ENCODE data around the gene SPRTN. TPM values are rescaled to one million over a fixed set of nuclear protein-coding genes. Genes with fewer than 3 reads are reported as not detected.

SPRTN gene
- total RNA-seq, 1 donor from 2014 or later = 10.5 TPM

DNA sequence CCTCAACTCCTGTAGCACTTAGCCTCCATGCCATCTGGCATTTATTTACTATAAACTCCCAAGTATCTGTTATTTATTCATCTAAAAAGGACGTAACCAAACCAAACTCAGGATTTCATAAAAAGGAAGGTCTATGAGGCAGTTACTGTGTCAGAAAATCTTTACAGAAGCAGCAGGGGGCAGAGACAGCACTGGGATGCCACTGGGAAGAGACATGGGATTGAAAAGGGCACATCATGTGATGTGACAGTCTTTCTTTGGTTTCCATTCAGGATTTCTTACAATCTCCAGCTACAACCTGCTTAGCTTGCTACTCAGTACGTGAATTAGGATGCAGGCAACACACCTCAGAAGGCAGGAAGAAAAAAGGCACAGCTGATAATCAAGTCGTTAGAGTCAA, 31.2 kb downstream of the SPRTN start:
- ATAC-seq = no peak
- DNase-seq (ENCODE audit: low spot score) = no peak
- intact Hi-C loops (cut with DNase I) = no loop called here

DNA sequence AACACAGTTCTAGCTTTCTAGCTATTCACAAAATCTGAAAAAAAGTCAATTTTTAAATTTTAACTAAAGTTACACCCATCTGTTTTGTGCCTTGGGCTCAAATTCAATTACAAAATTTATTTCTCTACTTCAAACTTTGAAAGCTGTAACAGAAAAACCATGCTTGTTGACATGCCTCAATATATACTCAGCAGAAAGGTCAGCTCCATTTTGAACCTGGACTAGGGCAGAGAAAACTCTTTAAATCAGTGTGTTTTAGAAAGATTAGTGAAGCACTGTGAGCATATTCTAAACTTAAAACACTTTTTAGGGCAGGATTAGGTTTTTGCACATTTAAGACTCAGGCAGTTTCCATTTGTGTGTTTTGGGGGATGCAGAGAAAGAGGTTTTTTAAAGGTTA, 34.4 kb downstream of the SPRTN start:
- intact Hi-C loops (cut with DNase I) = no loop called here
- ATAC-seq (no peak), DNase-seq (ENCODE audit: low spot score) (no peak)

DNA sequence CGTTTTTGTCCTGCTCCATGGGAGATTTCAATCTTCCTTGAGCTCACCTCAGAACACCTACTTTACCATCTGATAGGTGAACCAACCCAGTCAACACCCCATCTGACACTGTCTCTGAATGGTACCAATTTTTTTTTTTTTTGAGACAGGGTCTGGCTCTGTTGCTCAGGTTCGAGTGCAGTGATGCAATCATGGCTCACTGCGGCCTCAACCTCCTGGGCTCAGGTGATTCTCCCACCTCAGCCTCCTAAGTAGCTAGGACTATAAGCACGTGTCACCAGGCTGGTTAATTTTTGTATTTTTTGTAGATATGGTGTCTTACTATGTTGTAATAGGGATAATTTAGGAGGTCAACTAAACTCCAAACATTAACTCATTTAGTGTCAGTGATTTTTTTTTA, 36.3 kb downstream of the SPRTN start:
- intact Hi-C loops (cut with DNase I) = no loop called here
- DNase-seq (ENCODE audit: low spot score) = no peak
- no peak for ATAC-seq

DNA sequence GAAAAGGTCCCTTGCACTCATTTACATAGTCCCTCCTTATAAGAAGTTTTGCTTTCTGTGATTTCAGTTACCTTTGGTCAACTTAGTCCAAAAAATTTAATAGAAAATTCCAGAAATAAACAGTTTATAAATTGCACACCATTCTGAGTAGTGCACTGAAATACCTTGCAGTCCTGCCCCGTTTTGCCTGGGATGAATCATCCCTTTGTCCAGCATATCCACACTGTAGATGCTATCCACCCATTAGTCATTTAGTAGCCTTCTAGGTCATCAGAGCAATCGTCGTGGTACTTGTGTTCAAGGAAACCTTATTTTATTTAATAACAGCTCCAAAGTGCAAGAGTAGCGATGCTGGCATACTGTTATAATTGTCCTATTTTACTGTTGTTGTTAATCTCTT, 38.0 kb downstream of the SPRTN start:
- no peak for DNase-seq (ENCODE audit: low spot score)
- no peak for ATAC-seq
- intact Hi-C loops (cut with DNase I) = no loop called here

DNA sequence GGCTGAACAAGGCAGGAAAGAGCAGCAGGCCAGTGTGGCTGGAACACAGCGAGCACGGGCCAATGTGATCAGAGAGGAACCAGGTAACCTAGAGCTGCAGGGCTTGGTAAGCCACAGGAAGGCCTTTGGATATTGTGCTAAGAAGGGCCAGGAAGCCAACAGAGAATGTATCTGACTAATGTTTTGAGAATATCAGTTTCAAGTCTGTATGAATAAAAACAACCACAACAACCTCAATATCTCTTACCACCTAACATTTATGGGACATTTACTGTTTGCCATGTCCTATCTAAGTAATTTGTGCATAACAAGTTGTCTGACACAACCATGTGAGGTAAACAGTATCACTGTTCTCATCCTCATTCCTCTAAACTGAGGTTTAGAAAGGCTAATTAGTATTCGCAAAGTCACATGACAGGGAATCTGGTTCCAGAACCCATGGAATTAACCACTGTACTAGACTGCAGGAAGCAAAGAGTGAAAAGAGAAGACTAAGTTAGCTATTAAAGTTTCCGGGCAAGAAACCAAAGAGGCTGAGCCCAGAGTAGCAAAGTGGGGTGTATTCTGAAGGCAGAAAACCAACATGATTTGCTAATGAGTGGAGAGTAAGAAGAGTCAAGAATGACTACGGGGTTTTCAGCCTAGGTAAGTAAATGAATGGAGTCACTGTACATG, 38.9 kb downstream of the SPRTN start:
- intact Hi-C loops (cut with DNase I) = no loop called here
- no peak for ATAC-seq
- DNase-seq (ENCODE audit: low spot score) = no peak

DNA sequence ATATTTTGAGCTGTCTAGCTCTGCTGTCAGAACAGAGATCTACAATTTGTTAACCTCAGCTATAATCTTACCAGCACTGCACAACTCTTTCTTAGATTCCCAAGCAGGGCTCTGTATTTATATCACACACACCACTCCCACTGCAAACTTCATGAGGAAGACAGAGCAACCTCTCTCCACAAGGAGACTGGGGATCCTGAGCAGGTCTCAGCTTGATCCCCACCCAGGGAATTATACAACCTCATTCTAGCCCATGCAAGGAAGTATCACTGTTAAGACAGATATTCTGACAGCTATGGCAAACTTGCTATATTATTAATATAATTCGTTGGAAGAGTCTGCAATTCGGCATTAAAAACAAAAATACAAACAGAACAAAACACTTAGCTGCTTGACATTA, 43.6 kb downstream of the SPRTN start:
- intact Hi-C loops (cut with DNase I) = no loop called here
- no peak for DNase-seq (ENCODE audit: low spot score)
- no peak for ATAC-seq

DNA sequence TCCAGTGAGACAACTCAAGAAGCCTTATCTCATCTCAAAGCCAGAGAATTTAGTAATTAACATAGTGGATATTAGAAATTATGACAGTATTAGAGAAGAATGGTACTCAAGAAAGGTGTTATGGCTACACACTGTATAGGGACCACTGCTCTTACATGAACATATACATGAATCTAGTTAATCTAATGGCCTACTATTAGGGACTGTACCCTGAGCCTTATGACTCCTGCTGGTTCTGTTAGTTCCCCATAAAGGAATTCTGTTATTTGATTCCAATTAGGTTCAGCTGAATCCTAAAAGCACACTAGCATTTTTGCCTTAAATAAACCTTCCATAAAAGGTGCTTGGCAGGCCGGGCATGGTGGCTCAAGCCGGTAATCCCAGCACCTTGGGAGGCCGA, 44.3 kb downstream of the SPRTN start:
- intact Hi-C loops (cut with DNase I) = no loop called here
- no peak for DNase-seq (ENCODE audit: low spot score)
- ATAC-seq = no peak

DNA sequence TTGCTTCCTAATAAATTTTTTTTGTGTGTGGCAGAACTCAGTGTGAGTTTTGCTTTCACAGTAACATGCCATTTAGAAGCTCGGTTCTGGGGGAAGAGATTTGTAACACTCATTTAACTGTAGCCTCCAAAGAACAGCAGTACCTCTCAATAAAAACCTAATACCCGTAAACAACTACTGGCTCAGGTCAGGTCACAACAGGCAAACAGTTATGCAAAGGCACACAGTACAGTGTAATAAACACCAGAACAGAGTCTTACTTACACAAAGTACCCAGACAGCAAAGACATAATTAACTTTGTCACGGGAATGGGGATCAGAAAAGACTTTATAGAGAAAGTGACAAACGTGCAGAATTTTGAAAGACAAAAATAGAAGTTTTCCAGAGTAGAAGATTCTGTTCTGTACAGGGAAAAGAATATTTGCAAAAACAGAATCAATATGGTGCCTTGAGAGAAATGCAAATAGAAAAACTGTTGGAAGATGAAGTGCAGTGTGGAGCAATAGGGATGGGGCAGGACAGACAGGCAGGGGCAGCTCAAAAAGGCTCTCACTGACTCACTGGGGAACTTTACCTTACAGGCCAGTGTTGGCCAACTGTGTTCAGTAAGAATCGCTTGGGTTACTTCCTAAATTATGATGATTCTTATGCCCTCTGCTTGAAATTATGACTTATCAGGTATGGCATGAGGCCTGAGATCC, 45.2 kb downstream of the SPRTN start:
- ATAC-seq (no peak), DNase-seq (ENCODE audit: low spot score) (no peak)
- intact Hi-C loops (cut with DNase I) = no loop called here

DNA sequence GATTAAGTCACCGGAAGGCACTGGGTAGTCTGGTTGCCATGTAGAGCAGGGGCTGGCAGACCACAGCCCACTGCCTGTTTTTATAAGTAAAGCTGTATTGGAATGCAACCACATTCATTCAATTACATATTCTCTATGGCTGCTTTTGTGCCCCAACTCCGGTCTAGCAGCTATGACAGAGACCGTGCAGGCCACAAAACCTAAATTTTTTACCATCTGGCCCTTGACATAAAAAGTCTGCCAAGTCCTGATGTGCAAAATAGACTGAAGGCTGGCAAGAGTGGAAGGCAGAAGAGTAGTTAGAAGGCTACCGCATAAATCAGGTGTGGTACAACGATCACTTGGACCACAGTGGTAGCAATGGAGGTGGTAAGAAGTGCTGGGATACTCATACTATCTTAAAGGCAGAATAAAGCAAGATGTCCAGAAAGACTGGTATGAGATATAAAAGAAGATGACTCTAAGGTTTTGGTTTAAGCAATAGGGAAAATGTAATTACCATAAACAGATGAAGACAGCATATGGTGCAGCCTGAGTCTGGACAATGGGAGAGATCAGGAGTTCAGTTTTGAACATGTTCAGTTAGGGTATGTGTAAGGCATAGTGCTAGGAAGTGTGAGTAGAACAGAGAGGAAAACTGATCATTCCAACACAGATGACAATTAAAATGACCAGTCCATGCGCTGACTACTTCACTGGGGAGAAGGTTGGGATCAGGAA, 46.8 kb downstream of the SPRTN start:
- intact Hi-C loops (cut with DNase I) = no loop called here
- no peak for ATAC-seq
- no peak for DNase-seq (ENCODE audit: low spot score)

DNA sequence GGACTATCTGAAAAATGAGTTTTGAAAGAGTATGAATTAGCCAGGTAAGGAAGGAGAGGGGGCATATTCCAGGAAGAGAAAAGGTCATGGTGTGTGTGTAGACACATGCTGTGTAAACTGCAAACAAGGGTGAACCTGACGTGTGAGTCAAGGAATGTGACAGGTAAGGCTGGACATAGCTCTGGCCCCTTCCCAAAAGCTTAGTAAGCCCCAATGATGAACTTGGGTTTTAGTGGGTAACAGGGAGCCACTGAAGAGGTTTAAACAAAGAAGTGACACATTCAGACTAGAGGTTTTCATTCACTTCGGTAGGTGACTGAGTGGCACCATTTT, 47.3 kb downstream of the SPRTN start:
- no peak for DNase-seq (ENCODE audit: low spot score)
- intact Hi-C loops (cut with DNase I) = no loop called here
- ATAC-seq = no peak

DNA sequence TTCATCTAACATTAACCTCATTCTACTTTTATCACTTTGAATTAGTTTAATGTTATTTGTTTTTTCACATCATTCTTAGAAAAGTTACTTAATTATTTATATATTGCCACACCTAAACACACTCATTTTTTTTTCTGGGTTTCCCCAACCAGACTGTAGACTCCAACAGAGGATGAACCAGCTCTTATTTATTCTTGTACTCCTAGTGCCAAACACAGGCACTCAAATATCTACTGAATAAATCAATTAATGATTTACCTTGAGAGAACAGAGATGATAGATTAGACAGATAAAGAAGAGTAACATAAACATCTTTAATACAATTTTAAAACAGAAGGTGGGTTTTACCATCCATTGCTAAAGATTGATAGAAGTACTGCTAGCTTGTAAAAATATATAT, 48.4 kb downstream of the SPRTN start:
- DNase-seq (ENCODE audit: low spot score) (no peak), ATAC-seq (no peak)
- intact Hi-C loops (cut with DNase I) = no loop called here

DNA sequence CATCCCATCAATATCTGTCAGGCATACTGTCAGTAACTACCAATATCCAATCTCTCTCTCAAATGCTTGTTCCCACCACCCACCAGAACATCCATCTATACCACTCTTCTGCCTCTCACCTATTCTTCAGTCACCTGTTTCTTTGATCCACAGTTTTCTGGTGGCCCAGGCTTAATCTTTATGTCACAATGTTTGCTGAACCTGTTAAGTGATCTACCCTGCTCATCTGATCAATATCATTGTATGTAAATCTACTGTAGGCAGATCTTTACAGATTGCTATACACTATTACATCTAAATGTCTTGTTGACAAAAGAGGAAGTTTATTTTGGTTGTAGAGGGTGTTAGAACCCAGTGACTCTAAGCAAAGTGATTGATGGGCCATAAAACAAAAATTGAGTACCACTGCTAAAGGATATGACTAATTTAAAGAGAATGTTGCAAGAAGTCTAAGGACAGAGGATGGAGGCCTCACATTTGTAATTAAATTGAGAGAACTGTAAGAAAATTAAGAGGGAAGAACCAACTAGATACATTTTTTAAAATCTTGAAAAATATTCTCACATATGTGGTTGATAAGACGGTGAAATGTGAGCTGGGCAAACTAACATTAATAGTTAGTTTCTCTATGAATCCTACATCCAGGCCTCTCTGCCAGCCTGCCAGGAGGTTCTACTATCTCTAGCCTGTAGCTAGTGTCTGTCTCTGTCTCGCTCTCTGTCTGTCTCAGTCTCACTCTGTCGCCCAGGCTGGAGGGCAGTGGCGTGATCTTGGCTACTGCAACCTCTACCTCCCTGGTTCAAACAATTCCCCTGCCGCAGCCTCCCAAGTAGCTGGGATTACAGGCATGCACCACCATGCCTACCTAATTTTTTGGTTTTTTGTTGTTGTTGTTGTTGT, 49.9 kb downstream of the SPRTN start:
- ATAC-seq (no peak), DNase-seq (ENCODE audit: low spot score) (no peak)
- intact Hi-C loops (cut with DNase I) = no loop called here

DNA sequence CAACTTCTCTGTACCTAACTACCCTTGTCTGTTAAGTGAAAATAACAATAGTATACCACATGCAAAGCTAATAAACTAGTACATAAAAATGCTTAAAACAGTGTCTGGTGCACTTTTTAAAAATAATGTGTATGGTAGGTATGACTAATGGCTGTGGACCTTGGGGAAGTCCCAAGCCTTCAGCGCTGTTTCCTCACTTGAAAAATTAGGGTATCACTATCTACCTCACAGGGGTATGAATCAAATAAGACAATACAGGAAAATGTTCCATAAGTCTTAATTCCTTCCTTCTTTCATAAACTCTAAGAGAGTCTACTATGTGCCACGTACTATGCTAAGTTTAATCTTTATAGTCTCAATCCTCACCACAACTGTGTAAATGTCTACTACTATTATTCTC, 52.0 kb downstream of the SPRTN start:
- DNase-seq (ENCODE audit: low spot score) (no peak), ATAC-seq (no peak)
- intact Hi-C loops (cut with DNase I) = no loop called here

DNA sequence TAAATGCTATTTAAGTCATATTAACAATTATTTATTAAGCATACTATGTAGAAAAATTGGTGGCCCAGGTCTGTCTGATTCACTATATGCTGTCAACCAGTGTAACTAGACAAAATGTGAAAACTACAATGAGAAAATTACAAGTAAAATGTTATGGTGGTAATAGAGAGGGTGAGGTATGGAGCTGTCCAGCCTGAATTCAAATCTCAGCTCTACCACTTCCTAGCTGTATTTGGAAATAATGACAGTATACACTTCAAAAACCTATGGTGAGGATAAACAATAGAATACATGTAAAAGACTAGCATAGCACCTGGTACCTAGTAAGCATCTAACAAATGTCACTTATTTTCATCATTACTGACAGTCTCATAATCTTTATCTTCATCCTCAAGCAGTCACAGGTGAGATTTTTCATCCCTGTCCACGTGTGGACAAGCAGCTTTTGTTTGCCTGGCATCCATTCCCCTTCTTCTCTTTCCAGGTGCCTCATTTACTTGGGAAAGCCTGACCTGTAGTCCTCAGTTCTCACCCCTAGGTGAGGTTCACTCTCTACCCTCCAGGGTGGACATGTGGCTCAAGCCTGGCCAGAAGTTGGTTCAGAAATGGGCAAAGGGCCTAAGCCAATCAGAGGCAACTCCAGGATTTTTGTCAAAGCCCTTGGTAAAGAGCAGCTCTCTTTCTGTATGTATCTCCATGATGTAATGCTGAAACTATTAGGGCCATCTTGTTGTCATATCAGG, 54.5 kb downstream of the SPRTN start:
- DNase-seq (ENCODE audit: low spot score) (no peak), ATAC-seq (no peak)
- intact Hi-C loops (cut with DNase I) = no loop called here

DNA sequence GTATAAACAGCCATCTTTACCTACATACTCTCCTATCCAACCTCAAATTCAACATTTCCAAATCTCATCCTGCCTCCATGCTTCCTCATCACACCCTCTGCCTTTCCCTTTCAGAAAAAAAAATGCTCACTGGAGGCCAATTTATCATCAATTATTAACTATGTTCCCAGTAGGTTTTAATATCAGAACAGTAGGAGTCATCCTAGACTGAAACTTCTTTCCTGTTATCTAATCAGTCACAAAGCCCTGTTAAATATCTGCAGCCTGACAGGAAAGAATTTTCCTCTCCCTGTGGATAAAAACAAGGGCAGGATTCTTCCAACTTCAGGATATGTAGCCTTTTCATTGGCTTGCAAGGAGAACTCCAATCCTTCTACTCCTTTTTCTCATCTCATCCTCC, 55.6 kb downstream of the SPRTN start:
- ATAC-seq (no peak), DNase-seq (ENCODE audit: low spot score) (no peak)
- intact Hi-C loops (cut with DNase I) = no loop called here

DNA sequence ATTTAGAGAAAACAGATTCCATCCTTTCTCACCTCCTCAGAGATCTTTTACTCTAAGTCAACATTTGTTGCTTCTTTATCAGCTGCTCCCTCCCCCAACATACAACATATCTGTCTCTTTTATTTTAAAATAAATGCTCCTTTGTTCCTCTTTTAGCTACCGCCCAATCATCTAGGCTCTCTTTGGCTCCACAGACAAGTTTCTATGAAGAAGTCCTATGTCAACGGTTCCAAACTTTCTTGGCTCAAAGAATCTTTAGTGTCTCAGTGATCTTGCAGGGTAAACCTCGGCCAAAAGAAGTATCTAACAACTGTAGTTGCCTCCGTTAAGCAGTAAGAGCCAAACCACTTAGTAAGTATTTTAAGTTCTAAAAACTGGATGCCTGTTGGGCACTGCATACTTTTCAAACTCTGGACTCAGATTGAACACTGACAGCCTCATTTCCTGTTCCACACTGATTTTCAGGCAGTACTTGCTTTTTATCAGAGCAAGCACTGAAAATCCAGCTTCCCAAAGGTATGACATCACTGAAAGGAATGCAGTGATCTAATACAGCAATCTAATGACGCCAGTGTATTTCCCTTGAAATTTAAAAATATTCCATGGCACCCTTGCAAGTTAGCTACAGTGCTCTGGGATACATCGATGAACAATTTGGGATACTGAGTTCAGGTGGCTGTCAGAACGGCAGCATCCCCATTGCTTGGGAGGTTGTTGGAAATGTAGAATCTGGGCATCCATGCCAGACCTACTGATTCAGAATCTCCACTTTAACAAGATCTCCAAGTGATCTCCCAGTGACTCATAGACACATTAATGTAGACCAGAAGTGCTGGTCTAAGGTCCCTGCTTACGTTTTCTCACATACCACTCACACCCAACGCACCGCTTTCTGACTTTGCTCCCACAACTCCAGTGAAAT, 57.2 kb downstream of the SPRTN start:
- ATAC-seq = peak; percentile 91
- DNase-seq (ENCODE audit: low spot score) = no peak
- intact Hi-C loops (cut with DNase I) = no loop called here

DNA sequence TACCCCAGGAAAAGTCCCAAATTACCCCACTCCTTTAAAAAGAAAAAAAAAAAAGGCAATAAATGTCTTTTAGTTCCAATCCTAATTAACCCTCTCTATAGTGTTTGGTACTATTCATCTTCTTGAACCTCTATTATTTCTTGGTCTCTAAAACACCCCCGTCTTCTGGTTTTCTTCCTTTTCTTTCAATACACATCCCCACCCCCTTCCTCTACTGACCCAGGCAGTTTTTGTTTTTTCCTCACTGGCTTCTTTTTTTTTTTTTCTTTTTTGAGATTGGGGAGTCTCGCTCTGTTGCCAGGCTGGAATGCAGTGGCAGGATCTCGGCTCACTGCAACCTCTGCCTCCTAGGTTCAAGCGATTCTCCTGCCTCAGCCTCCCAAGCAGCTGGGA, 57.9 kb downstream of the SPRTN start:
- no peak for DNase-seq (ENCODE audit: low spot score)
- ATAC-seq = peak; percentile 8
- intact Hi-C loops (cut with DNase I) = no loop called here

DNA sequence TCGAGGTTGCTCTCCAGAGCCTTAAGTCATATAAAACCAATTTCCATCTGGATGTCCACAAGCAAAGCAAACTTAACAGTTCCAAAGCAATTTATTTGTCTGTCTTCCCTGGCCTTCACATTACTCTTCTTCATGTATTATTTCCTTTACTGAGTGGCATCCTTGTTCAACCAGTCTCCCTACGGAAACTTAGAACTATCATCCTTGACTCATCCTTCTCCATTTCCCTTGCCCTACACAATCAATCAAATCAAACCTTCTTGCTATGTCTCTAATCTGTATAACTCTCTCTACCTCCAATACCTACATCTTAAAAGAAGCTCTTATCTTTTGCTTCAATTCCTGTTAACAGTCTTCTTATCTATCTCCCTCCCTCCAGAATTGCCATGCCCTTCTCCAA, 58.5 kb downstream of the SPRTN start:
- DNase-seq (ENCODE audit: low spot score) (no peak), ATAC-seq (no peak)
- intact Hi-C loops (cut with DNase I) = no loop called here

Measured in sciatic nerve (tissue), 2 donors.